Mesothelial cell of epicardium (in vitro differentiated cells): ENCODE data around the gene PSD. TPM values are rescaled to one million over a fixed set of nuclear protein-coding genes. Genes with fewer than 3 reads are reported as not detected.
A peak's percentile ranks its signal among the peaks of the same experiment; 100 is the strongest.

Source experiments
- DNase-seq, 2 experiments: peaks; one replicate each; pipeline ENCODE4 v3.0.0; 2021; ENCODE audit warnings: low spot score in 2 of 2; ENCODE audit not compliant: unreplicated experiment in 2 of 2
- H3K27ac Mint-ChIP-seq: 2 replicates; pipeline ENCODE4 v1.8.0; 2021; ENCODE audit warnings: mixed read lengths
- H3K27me3 Mint-ChIP-seq: 2 replicates; pipeline ENCODE4 v1.8.0; 2021; ENCODE audit warnings: low read depth, mixed read lengths
- H3K36me3 Mint-ChIP-seq: 2 replicates; pipeline ENCODE4 v1.8.0; 2021; ENCODE audit warnings: mixed read lengths
- H3K4me1 Mint-ChIP-seq: 2 replicates; pipeline ENCODE4 v1.8.0; 2021; ENCODE audit warnings: mixed read lengths
- H3K4me3 Mint-ChIP-seq: 2 replicates; pipeline ENCODE4 v1.8.0; 2021; ENCODE audit warnings: mild to moderate bottlenecking, moderate library complexity, mixed read lengths
- H3K9me3 Mint-ChIP-seq: 2 replicates; pipeline ENCODE4 v1.8.0; 2021; ENCODE audit warnings: mixed read lengths
- CTCF ChIP-seq: fragments of 200-600 bp; sonication (generic); IDR thresholded peaks from one replicate; pipeline ENCODE4 v1.5.0; 2021; ENCODE audit warnings: antibody characterized with exemption; ENCODE audit not compliant: unreplicated experiment
- total RNA-seq: library from RNA; stranded (reverse); gene quantifications from 3 replicates; pipeline ENCODE4 v1.2.1, GENCODE V29; 2021

PSD gene
- total RNA-seq, 1 donor from 2014 or later: 12.4 TPM

DNA sequence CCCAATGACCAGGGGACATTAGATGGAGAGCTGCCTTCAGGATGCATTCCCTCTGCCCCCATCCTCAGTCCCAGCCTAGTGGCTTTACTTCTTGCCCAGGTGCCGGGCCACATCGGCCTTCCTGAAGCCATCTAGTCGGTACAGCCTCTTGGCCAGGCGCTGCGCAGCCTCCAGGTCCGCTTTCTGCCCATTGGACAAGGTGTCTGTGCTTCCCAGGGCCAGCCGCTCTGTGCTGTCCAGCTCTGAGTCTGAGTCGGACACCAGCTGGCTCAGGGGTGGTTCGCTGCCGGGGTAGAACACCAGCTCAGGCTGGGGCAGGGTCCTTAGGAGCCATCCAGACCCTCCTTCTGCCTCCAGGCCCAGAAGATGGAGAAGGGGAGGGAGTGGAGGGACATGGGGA lies 6.3 kb downstream of the PSD start:
- Mint-ChIP-seq H3K27ac (no peak overlapping the region), H3K4me1 (peaks cover 24% of the 10 kb centered on the region), H3K9me3 (no peaks in the 10 kb centered on the region), H3K4me3 (no peak overlapping the region), H3K27me3 (peaks cover 90% of the 10 kb centered on the region), H3K36me3 (no peaks in the 10 kb centered on the region)
- no peak for DNase-seq
- no peak for TF ChIP-seq CTCF

- no peaks in the 10 kb centered on the region for H3K9me3 Mint-ChIP-seq
- H3K27me3 Mint-ChIP-seq: peaks cover 91% of the 10 kb centered on the region
- DNase-seq: no peak
- H3K27ac Mint-ChIP-seq: peak overlapping the region; percentile 72
- no peaks in the 10 kb centered on the region for H3K36me3 Mint-ChIP-seq
- TF ChIP-seq CTCF: no peak
- H3K4me3 Mint-ChIP-seq: peak overlapping the region; percentile 61
- peaks cover 24% of the 10 kb centered on the region for H3K4me1 Mint-ChIP-seq
Measured at GRCh38 chr10:102411341-102412255, 7.0 kb downstream of the PSD start.

GRCh38 chr10:102410429-102411073 lies 8.0 kb downstream of the PSD start:
- H3K4me1 Mint-ChIP-seq: peaks cover 24% of the 10 kb centered on the region
- peaks cover 91% of the 10 kb centered on the region for H3K27me3 Mint-ChIP-seq
- H3K27ac Mint-ChIP-seq: peak overlapping the region; percentile 72
- H3K4me3 Mint-ChIP-seq: peak overlapping the region; percentile 61
- DNase-seq: peak in 1 of 2 experiments; percentile 77
- H3K36me3 Mint-ChIP-seq: no peaks in the 10 kb centered on the region
- no peak for TF ChIP-seq CTCF
- no peaks in the 10 kb centered on the region for H3K9me3 Mint-ChIP-seq

DNA sequence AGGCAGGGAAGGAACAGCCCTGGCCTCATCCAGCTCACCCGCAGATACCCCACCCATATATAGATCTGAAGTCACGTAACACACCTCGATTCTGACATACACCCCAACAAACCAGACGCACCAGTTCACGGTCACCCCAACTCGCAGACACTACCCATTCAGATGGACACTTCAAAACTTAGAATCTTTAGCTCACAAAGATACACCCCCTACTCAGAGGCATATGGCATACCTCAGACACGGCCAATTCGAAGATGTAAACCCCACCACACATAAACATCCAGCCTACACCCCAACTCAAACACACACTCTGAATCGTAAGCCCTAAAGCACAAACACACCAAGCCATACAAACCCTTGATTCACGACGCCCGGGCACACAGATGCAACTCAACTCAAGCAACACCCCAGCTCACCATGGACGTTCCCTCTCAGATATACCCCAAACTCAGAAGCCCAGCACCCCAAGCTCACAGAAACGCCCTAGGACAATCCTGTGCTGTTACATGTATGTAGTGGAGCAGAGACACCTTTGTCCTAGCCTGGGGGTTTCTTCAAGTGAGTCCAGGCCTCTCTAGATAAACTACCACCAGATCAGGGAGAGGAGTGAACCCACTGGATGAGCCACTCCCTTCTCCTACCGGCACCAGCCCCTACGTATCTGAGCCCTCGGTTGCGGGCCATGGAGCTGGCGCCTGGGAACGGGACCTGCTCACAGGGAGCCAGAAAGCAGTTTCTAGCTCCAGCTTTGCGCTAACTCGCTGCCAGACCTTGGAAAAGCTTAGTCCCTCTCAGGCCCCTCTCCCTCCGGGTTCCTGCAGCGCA lies 8.8 kb downstream of the PSD start:
- Mint-ChIP-seq H3K4me3 (peak overlapping the region; percentile 61), H3K4me1 (peaks cover 24% of the 10 kb centered on the region), H3K36me3 (no peaks in the 10 kb centered on the region), H3K9me3 (no peaks in the 10 kb centered on the region), H3K27ac (peak overlapping the region; percentile 26), H3K27me3 (peaks cover 86% of the 10 kb centered on the region)
- DNase-seq: no peak
- no peak for TF ChIP-seq CTCF

DNA sequence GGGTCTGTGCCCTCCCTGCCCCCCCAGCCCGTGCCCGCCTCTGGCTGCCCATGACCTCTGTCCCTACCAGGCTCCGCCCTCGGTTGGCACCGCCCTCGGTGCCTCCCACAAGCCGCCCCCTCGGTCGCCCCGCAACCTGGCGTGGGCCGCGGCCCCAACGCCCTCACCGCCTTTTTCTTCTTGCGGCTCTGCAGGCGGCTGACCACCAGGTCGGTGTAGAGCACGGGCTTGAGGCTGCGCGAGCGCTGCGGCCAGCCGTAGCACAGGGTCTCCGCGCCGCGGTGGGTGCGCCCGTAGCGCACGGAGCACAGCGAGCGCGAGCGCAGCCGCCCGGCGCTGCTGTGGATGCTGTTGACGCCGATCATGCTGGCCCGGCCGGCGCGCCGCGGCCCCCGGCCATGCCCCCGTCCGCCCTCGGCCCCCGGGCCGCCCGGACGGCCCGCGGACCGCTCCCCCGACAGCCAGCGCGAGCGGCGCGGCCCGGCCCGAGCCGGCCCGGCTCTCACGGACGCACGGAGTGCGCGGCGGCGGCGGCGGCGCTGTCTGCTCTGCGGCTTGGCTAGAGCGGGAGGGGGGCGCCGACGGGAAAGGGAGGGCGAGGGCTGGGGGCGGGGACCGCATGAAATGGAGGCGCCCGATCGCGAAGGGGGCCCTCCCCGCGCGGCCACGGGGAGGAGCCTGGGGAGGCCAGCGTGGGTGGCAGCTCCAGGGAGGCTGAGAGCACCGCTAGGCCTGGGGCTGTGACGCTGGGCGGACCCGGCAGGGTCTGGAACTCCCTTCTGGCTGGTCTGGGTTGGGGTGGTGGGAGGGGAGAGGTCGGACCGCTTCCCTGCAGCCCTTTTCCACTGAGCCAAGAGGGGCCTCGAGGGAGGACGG lies 9.6 kb downstream of the PSD start:
- no peak for TF ChIP-seq CTCF
- Mint-ChIP-seq H3K27ac (peak overlapping the region; percentile 26), H3K36me3 (no peaks in the 10 kb centered on the region), H3K27me3 (peaks cover 78% of the 10 kb centered on the region), H3K4me3 (peak overlapping the region; percentile 61), H3K4me1 (peaks cover 24% of the 10 kb centered on the region), H3K9me3 (no peaks in the 10 kb centered on the region)
- DNase-seq: peak; percentile 57 to 74
